ENCODE results near the gene TLCD4. TPM values are rescaled to one million over a fixed set of nuclear protein-coding genes. Genes with fewer than 3 reads are reported as not detected.

TLCD4 gene
- total RNA-seq, 1 experiment from 2014 or later: 14.1 TPM

DNA sequence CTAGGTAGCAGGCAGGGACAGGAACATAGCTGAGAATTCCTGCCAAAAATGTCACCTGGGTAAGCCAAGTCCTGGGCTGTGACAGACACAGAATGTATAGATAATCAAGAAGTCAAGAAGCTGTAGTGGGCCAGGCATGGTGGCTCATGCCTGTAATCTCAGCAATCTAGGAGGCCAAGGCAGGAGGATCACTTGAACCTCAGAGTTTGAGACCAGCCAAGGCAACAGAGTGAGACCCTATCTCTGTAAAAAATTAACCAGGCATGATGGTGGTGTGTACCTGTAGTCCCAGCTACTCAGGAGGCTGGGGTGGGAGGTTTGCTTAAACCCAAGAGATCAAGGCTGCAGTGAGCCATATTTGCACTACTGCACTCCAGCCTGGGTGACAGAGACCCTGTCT lies 41.1 kb upstream of the TLCD4 start:
- peaks cover 7% of the 10 kb centered on the region for H3K36me3 Mint-ChIP-seq (ENCODE audit: insufficient read depth, unreplicated experiment)
- H3K27ac Mint-ChIP-seq (ENCODE audit: unreplicated experiment): no peak overlapping the region
- TF ChIP-seq, protein P1, sequence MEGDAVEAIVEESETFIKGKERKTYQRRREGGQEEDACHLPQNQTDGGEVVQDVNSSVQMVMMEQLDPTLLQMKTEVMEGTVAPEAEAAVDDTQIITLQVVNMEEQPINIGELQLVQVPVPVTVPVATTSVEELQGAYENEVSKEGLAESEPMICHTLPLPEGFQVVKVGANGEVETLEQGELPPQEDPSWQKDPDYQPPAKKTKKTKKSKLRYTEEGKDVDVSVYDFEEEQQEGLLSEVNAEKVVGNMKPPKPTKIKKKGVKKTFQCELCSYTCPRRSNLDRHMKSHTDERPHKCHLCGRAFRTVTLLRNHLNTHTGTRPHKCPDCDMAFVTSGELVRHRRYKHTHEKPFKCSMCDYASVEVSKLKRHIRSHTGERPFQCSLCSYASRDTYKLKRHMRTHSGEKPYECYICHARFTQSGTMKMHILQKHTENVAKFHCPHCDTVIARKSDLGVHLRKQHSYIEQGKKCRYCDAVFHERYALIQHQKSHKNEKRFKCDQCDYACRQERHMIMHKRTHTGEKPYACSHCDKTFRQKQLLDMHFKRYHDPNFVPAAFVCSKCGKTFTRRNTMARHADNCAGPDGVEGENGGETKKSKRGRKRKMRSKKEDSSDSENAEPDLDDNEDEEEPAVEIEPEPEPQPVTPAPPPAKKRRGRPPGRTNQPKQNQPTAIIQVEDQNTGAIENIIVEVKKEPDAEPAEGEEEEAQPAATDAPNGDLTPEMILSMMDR (IDR thresholded peaks at IDR 0.05; ENCODE audit: insufficient read depth in 1 of 2, low read depth in 1 of 2, low read length in 1 of 2, severe bottlenecking in 1 of 2, unreplicated experiment in 1 of 2): no peak
- no peaks in the 10 kb centered on the region for H3K4me1 Mint-ChIP-seq (ENCODE audit: low read depth, unreplicated experiment)
- BruUV-seq (replicated peaks): no TSS peak
- no peaks in the 10 kb centered on the region for H3K9me3 Mint-ChIP-seq (ENCODE audit: unreplicated experiment)
- H3K27me3 ChIP-seq (replicated peaks; ENCODE audit: control insufficient read depth, insufficient read depth, low read length): no peaks in the 10 kb centered on the region
- no peak for DNase-seq
- no peaks in the 10 kb centered on the region for H3K9me3 ChIP-seq
- ChIA-PET POLR2A (interaction anchor here (0.7 kb wide), 2 partner anchors 210 to 393 kb away, joined by 7 to 10 read pairs; no protein-coding TSS in a partner anchor), CTCF (no interaction called here)
- H3K4me1 ChIP-seq: peaks cover 5% of the 10 kb centered on the region; the same call in 1 of the 2 replicates
- no peak overlapping the region for H3K4me3 ChIP-seq (ENCODE audit: low read depth, low read length)
- intact Hi-C loops (cut with micrococcal nuclease; ENCODE audit: unreplicated experiment): no loop called here
- H3K27me3 Mint-ChIP-seq (ENCODE audit: insufficient read depth, unreplicated experiment): no peaks in the 10 kb centered on the region
- no peak overlapping the region for H3K4me3 Mint-ChIP-seq (ENCODE audit: unreplicated experiment)
- H3K36me3 ChIP-seq (ENCODE audit: control insufficient read depth, insufficient read depth, low read length): no peaks in the 10 kb centered on the region

DNA sequence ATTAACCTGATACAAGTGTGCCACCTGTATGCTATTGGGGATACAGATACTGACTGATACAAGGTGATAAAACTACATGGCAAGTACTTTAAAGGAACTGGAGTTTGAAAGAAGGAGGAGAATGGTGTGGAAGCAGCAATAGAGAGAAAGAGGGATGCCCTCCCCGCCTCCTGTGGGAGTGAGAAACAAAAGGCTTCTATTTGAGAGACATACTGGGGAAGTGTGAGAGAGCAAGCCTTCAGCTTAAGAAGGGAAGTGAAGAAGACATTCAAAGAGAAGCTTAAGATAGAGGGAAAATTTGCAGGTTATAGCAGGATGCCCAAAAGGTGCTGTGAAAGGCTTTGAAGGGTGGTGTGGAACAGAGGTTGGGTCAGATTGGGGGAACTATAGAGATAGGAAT lies 36.7 kb upstream of the TLCD4 start:
- peaks cover 10% of the 10 kb centered on the region for H3K4me1 ChIP-seq
- no peaks in the 10 kb centered on the region for H3K36me3 Mint-ChIP-seq (ENCODE audit: insufficient read depth, unreplicated experiment)
- no peaks in the 10 kb centered on the region for H3K27me3 ChIP-seq (replicated peaks; ENCODE audit: control insufficient read depth, insufficient read depth, low read length)
- H3K4me3 ChIP-seq (ENCODE audit: low read depth, low read length): no peak overlapping the region
- no peaks in the 10 kb centered on the region for H3K27me3 Mint-ChIP-seq (ENCODE audit: insufficient read depth, unreplicated experiment)
- ChIA-PET POLR2A (no interaction called here), CTCF (no interaction called here)
- no peak overlapping the region for H3K4me3 Mint-ChIP-seq (ENCODE audit: unreplicated experiment)
- H3K36me3 ChIP-seq (ENCODE audit: control insufficient read depth, insufficient read depth, low read length): no peaks in the 10 kb centered on the region
- TF ChIP-seq, protein P1 (IDR thresholded peaks at IDR 0.05; ENCODE audit: insufficient read depth in 1 of 2, low read depth in 1 of 2, low read length in 1 of 2, severe bottlenecking in 1 of 2, unreplicated experiment in 1 of 2): no peak
- intact Hi-C loops (cut with micrococcal nuclease; ENCODE audit: unreplicated experiment): no loop called here
- H3K4me1 Mint-ChIP-seq (ENCODE audit: low read depth, unreplicated experiment): peaks cover 11% of the 10 kb centered on the region
- H3K9me3 Mint-ChIP-seq (ENCODE audit: unreplicated experiment): no peaks in the 10 kb centered on the region
- no TSS peak for BruUV-seq (replicated peaks)
- no peaks in the 10 kb centered on the region for H3K9me3 ChIP-seq
- DNase-seq: no peak
- no peak overlapping the region for H3K27ac Mint-ChIP-seq (ENCODE audit: unreplicated experiment)

DNA sequence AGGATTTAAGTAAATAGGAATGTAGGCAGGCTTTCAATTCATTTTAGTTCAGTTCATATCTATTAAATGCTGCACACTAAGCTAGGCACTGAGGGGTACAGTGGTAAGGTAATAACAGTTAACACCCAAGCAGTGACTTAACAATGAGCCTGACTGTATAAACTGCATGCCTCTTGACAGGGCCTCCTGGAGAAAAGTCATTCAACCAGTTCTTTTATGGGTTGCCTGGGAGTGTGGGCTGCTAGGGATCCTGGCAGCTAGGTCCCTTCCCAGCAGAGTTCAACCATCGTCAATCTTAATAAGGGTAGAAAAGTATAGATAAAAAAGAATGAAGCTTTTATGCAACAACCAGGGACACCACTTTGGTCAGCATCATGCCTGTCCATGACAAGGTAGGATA lies 36.3 kb upstream of the TLCD4 start:
- H3K4me1 Mint-ChIP-seq (ENCODE audit: low read depth, unreplicated experiment): peaks cover 11% of the 10 kb centered on the region
- intact Hi-C loops (cut with micrococcal nuclease; ENCODE audit: unreplicated experiment): no loop called here
- H3K4me1 ChIP-seq: peaks cover 14% of the 10 kb centered on the region
- no peaks in the 10 kb centered on the region for H3K27me3 Mint-ChIP-seq (ENCODE audit: insufficient read depth, unreplicated experiment)
- H3K36me3 Mint-ChIP-seq (ENCODE audit: insufficient read depth, unreplicated experiment): no peaks in the 10 kb centered on the region
- ChIA-PET CTCF (interaction anchor here (0.5 kb wide), 1 partner anchor 153 kb away, joined by 5 read pairs; no protein-coding TSS in a partner anchor), POLR2A (no interaction called here)
- H3K9me3 ChIP-seq: no peaks in the 10 kb centered on the region
- H3K4me3 ChIP-seq (ENCODE audit: low read depth, low read length): no peak overlapping the region
- no peak overlapping the region for H3K4me3 Mint-ChIP-seq (ENCODE audit: unreplicated experiment)
- H3K27me3 ChIP-seq (replicated peaks; ENCODE audit: control insufficient read depth, insufficient read depth, low read length): no peaks in the 10 kb centered on the region
- H3K9me3 Mint-ChIP-seq (ENCODE audit: unreplicated experiment): no peaks in the 10 kb centered on the region
- no peaks in the 10 kb centered on the region for H3K36me3 ChIP-seq (ENCODE audit: control insufficient read depth, insufficient read depth, low read length)
- no peak for DNase-seq
- H3K27ac Mint-ChIP-seq (ENCODE audit: unreplicated experiment): no peak overlapping the region
- BruUV-seq (replicated peaks): no TSS peak
- TF ChIP-seq, protein P1 (IDR thresholded peaks at IDR 0.05; ENCODE audit: insufficient read depth in 1 of 2, low read depth in 1 of 2, low read length in 1 of 2, severe bottlenecking in 1 of 2, unreplicated experiment in 1 of 2): no peak

Data from Caco-2 (cell line).